HG03342 (cell line): ENCODE data around the gene RNF114.
A peak's percentile ranks its signal among the peaks of the same experiment; 100 is the strongest.
"Not testable (repeated sequence)": the region's sequence is repeated elsewhere in the genome, so short reads cannot be mapped to it uniquely, and the experiment has no call there.

Experiments used
- ATAC-seq: cut with Tn5 transposase; IDR thresholded peaks from one replicate; pipeline ENCODE4 v1.9.1; 2021; ENCODE audit warnings: mild to moderate bottlenecking, moderate library complexity; ENCODE audit not compliant: unreplicated experiment

RNF114 gene

GRCh38 chr20:49984426-49985153 is 48.4 kb downstream of the RNF114 start:
- ATAC-seq, result no peak

- no peak for ATAC-seq
These were observed 49.0 kb downstream of the RNF114 start for GRCh38 chr20:49985157-49985556.

- no peak for ATAC-seq
These were observed 49.4 kb downstream of the RNF114 start for GRCh38 chr20:49985617-49986016.

- ATAC-seq, result no peak
These were observed 49.9 kb downstream of the RNF114 start for GRCh38 chr20:49986049-49986448.

- no peak for ATAC-seq
These were observed 51.0 kb downstream of the RNF114 start for GRCh38 chr20:49987015-49987867.

- ATAC-seq, result no peak
These were observed 51.9 kb downstream of the RNF114 start for GRCh38 chr20:49987868-49988690.

- no peak for ATAC-seq
These were observed 53.3 kb downstream of the RNF114 start for GRCh38 chr20:49989234-49990065.

- no peak for ATAC-seq
These were observed 54.1 kb downstream of the RNF114 start for GRCh38 chr20:49990271-49990720.

GRCh38 chr20:49993301-49993751 is 57.1 kb downstream of the RNF114 start:
- ATAC-seq, result no peak

- ATAC-seq, result no peak
These were observed 59.4 kb downstream of the RNF114 start for GRCh38 chr20:49995586-49995985.

GRCh38 chr20:49998478-49999188 is 62.4 kb downstream of the RNF114 start:
- not testable (repeated sequence) for ATAC-seq

- ATAC-seq, result peak; percentile 62
These were observed 63.1 kb downstream of the RNF114 start for GRCh38 chr20:49999329-49999728.

GRCh38 chr20:50000548-50001222 is 64.5 kb downstream of the RNF114 start:
- not testable (repeated sequence) for ATAC-seq

GRCh38 chr20:50001784-50002311 is 65.7 kb downstream of the RNF114 start:
- no peak for ATAC-seq

- ATAC-seq, result no peak
These were observed 67.1 kb downstream of the RNF114 start for GRCh38 chr20:50003253-50003656.
